ENCODE measurements around the gene TVP23A. TPM values are rescaled to one million over a fixed set of nuclear protein-coding genes. Genes with fewer than 3 reads are reported as not detected.

The TVP23A gene
- total and polyA plus RNA-seq, 10 of the 15 experiments (the other 5 are each of a cell fraction or from before 2014, with no cell fraction given) = 1.1 to 6.4 (median 2.2) TPM

DNA sequence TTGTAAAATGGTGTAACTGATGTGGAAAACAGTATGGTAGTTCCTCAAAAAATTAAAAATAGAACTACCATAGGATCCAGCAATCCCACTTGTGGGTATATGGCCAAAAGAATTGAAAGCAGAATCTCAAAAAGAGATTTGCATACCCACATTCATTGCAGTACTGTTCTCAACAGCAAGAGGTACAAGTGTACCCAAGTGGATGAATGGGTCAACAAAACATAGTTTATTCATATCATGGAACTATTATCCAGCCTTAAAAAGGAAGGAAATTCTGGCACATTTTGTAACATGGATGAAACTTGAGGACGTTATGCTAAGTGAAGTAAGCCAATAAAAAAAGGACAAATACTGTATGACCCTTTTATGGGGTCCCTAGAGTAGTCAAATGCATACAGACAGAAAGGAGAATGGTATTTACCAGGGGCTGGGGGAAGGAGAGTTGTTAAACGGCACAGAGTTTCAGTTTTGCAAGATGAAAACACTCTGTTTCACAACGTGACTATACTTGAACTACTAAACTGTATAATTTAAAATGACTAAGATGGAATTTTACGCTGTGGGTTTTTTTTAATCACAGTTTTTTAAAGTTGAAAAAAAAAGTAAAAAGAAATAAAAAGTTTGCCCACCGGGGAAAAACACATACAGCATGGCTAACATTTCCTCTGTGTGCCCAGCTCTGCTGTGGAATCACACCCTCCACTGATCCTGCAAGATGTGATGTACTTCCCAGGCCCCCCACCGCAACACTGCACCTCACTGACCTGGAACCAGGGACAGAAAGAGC, 6.1 kb downstream of the TVP23A start (continued):
- TF ChIP-seq, protein P1, sequence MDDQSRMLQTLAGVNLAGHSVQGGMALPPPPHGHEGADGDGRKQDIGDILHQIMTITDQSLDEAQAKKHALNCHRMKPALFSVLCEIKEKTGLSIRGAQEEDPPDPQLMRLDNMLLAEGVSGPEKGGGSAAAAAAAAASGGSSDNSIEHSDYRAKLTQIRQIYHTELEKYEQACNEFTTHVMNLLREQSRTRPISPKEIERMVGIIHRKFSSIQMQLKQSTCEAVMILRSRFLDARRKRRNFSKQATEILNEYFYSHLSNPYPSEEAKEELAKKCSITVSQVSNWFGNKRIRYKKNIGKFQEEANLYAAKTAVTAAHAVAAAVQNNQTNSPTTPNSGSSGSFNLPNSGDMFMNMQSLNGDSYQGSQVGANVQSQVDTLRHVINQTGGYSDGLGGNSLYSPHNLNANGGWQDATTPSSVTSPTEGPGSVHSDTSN (IDR thresholded peaks at IDR 0.05; ENCODE audit: insufficient replicate concordance, low read depth, low read length) = no peak
- TF ChIP-seq RUNX3 (IDR thresholded peaks at IDR 0.05; ENCODE audit: low read length) = peak; percentile 60
- TF ChIP-seq, protein P2, sequence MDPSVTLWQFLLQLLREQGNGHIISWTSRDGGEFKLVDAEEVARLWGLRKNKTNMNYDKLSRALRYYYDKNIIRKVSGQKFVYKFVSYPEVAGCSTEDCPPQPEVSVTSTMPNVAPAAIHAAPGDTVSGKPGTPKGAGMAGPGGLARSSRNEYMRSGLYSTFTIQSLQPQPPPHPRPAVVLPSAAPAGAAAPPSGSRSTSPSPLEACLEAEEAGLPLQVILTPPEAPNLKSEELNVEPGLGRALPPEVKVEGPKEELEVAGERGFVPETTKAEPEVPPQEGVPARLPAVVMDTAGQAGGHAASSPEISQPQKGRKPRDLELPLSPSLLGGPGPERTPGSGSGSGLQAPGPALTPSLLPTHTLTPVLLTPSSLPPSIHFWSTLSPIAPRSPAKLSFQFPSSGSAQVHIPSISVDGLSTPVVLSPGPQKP (IDR thresholded peaks at IDR 0.05; ENCODE audit: low read depth, low read length) = no peak
- no peak for TF ChIP-seq HDGF (IDR thresholded peaks at IDR 0.05)
- TF ChIP-seq ZBED1 (IDR thresholded peaks at IDR 0.05; ENCODE audit: borderline replicate concordance) = 0 out of 2 replicates have a peak, but pooled peaks have one; percentile 5
- no peak for TF ChIP-seq SMAD5 (IDR thresholded peaks at IDR 0.05; ENCODE audit: low read depth)
- TF ChIP-seq RCOR1 (conservative IDR thresholded peaks at IDR 0.05; ENCODE audit: low read depth, low read length) = 0 out of 2 replicates have a peak, but pooled peaks have one; percentile 53
- TF ChIP-seq BRCA1 (IDR thresholded peaks at IDR 0.05; ENCODE audit: low read depth, low read length) = no peak
- TF ChIP-seq IRF4 (IDR thresholded peaks at IDR 0.05; ENCODE audit: low read depth, low read length) = no peak; the same call in 1 of the 2 replicates
- TF ChIP-seq ZNF384 (IDR thresholded peaks at IDR 0.05; ENCODE audit: borderline replicate concordance, low read depth, low read length) = peak; percentile 87
- TF ChIP-seq CBX3 (IDR thresholded peaks at IDR 0.05; ENCODE audit: borderline replicate concordance, low read depth) = no peak
- TF ChIP-seq TBL1XR1 (IDR thresholded peaks at IDR 0.05; ENCODE audit: low read depth, low read length) = peak; percentile 53; the same call in 1 of the 2 replicates
- TF ChIP-seq DPF2 (IDR thresholded peaks at IDR 0.05) = peak; percentile 84
- TF ChIP-seq JUND (IDR thresholded peaks at IDR 0.05; ENCODE audit: low read depth, low read length) = no peak
- no peak for TF ChIP-seq STAT3 (IDR thresholded peaks at IDR 0.05; ENCODE audit: low read depth, low read length)
- TF ChIP-seq, protein P3, sequence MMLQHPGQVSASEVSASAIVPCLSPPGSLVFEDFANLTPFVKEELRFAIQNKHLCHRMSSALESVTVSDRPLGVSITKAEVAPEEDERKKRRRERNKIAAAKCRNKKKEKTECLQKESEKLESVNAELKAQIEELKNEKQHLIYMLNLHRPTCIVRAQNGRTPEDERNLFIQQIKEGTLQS (IDR thresholded peaks at IDR 0.05; ENCODE audit: borderline replicate concordance, extremely low read depth, low read depth, low read length) = no peak
- peak; percentile 69 for TF ChIP-seq JUNB (IDR thresholded peaks at IDR 0.05)
- no peak for TF ChIP-seq WRNIP1 (IDR thresholded peaks at IDR 0.05; ENCODE audit: borderline replicate concordance, low read depth, low read length)
- TF ChIP-seq, protein P4, sequence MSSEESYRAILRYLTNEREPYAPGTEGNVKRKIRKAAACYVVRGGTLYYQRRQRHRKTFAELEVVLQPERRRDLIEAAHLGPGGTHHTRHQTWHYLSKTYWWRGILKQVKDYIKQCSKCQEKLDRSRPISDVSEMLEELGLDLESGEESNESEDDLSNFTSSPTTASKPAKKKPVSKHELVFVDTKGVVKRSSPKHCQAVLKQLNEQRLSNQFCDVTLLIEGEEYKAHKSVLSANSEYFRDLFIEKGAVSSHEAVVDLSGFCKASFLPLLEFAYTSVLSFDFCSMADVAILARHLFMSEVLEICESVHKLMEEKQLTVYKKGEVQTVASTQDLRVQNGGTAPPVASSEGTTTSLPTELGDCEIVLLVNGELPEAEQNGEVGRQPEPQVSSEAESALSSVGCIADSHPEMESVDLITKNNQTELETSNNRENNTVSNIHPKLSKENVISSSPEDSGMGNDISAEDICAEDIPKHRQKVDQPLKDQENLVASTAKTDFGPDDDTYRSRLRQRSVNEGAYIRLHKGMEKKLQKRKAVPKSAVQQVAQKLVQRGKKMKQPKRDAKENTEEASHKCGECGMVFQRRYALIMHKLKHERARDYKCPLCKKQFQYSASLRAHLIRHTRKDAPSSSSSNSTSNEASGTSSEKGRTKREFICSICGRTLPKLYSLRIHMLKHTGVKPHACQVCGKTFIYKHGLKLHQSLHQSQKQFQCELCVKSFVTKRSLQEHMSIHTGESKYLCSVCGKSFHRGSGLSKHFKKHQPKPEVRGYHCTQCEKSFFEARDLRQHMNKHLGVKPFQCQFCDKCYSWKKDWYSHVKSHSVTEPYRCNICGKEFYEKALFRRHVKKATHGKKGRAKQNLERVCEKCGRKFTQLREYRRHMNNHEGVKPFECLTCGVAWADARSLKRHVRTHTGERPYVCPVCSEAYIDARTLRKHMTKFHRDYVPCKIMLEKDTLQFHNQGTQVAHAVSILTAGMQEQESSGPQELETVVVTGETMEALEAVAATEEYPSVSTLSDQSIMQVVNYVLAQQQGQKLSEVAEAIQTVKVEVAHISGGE (CRISPR knock-in tag; IDR thresholded peaks at IDR 0.05) = no peak
- peak; percentile 98 for TF ChIP-seq MYB (IDR thresholded peaks at IDR 0.05; ENCODE audit: borderline replicate concordance, low read depth, low read length)
- TF ChIP-seq CREM (IDR thresholded peaks at IDR 0.05; ENCODE audit: low read depth) = peak; percentile 46; the same call in 1 of the 2 replicates
- TF ChIP-seq, protein P5, sequence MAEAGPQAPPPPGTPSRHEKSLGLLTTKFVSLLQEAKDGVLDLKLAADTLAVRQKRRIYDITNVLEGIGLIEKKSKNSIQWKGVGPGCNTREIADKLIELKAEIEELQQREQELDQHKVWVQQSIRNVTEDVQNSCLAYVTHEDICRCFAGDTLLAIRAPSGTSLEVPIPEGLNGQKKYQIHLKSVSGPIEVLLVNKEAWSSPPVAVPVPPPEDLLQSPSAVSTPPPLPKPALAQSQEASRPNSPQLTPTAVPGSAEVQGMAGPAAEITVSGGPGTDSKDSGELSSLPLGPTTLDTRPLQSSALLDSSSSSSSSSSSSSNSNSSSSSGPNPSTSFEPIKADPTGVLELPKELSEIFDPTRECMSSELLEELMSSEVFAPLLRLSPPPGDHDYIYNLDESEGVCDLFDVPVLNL (IDR thresholded peaks at IDR 0.05; ENCODE audit: low read depth, low read length) = no peak
- peak; percentile 67 for TF ChIP-seq SMAD1 (IDR thresholded peaks at IDR 0.05; ENCODE audit: low read depth, partially characterized antibody)
- TF ChIP-seq NFYB (IDR thresholded peaks at IDR 0.05; ENCODE audit: insufficient read depth, low read depth, low read length) = no peak
